Neural cell (in vitro differentiated cells): Measurements from ENCODE around the gene RAP1B. TPM values are rescaled to one million over a fixed set of nuclear protein-coding genes. Genes with fewer than 3 reads are reported as not detected.

Experiments
- H2AFZ ChIP-seq: fragments of 200-600, 300-800 bp; sonication (generic), shearing (Covaris generic); 2 replicates; pipeline ENCODE4 v1.6.0; 2014; ENCODE audit warnings: low read depth, mild to moderate bottlenecking, antibody characterized with exemption, low read length, moderate library complexity
- H3F3A ChIP-seq: fragments of 200-600 bp; shearing (Covaris generic); 2 replicates; pipeline ENCODE4 v1.6.1; 2016; ENCODE audit warnings: mild to moderate bottlenecking, moderate library complexity, mixed read lengths, antibody characterized with exemption, low read length; ENCODE audit not compliant: insufficient read depth, poor library complexity, severe bottlenecking
- H3K27ac ChIP-seq: fragments of 200-600, 300-800 bp; sonication (generic), shearing (Covaris generic); 2 replicates; pipeline ENCODE4 v1.5.1; 2014; ENCODE audit warnings: mild to moderate bottlenecking, low read length, moderate library complexity
- H3K27me3 ChIP-seq: fragments of 300-800, 200-600 bp; sonication (generic), shearing (Covaris generic); 2 replicates; pipeline ENCODE4 v1.6.0; 2014; ENCODE audit warnings: mild to moderate bottlenecking, low read depth, low read length, moderate library complexity; ENCODE audit not compliant: insufficient read depth
- H3K36me3 ChIP-seq: fragments of 300-800, 200-600 bp; sonication (generic), shearing (Covaris generic); 2 replicates; pipeline ENCODE4 v1.5.1; 2014; ENCODE audit warnings: mild to moderate bottlenecking, antibody characterized with exemption, low read length, moderate library complexity; ENCODE audit not compliant: insufficient read depth
- H3K4me2 ChIP-seq: fragments of 300-800, 200-600 bp; sonication (generic), shearing (Covaris generic); 2 replicates; pipeline ENCODE4 v1.6.0; 2014; ENCODE audit warnings: mild to moderate bottlenecking, low read length
- H3K4me3 ChIP-seq: fragments of 300-800, 200-600 bp; sonication (generic), shearing (Covaris generic); 2 replicates; pipeline ENCODE4 v1.5.1; 2014; ENCODE audit warnings: mild to moderate bottlenecking, low read length, moderate library complexity
- H3K79me2 ChIP-seq: fragments of 200-600 bp; shearing (Covaris generic); replicated peaks from 2 replicates; pipeline ENCODE4 v1.6.0; 2014; ENCODE audit warnings: mild to moderate bottlenecking, low read length, moderate library complexity; ENCODE audit not compliant: insufficient read depth
- H3K9ac ChIP-seq: fragments of 300-800, 200-600 bp; sonication (generic), shearing (Covaris generic); 2 replicates; pipeline ENCODE4 v1.6.1; 2016; ENCODE audit warnings: mild to moderate bottlenecking, low read length, mixed read lengths
- H3K9me2 ChIP-seq: fragments of 200-600 bp; shearing (Covaris generic); 2 replicates; pipeline ENCODE4 v1.6.1; 2016; ENCODE audit warnings: mild to moderate bottlenecking, low read length, mixed read lengths; ENCODE audit not compliant: insufficient read depth
- H3K9me3 ChIP-seq: fragments of 200-600, 300-800 bp; sonication (generic), shearing (Covaris generic); 2 replicates; pipeline ENCODE4 v1.6.1; 2016; ENCODE audit warnings: mild to moderate bottlenecking, mixed run types, low read length, moderate library complexity, mixed read lengths
- H4K20me1 ChIP-seq: fragments of 200-600 bp; shearing (Covaris generic); 2 replicates; pipeline ENCODE4 v1.6.1; 2016; ENCODE audit warnings: mild to moderate bottlenecking, mixed run types; ENCODE audit not compliant: insufficient read depth
- CTCF ChIP-seq: fragments of 450-650 bp; IDR thresholded peaks from 2 replicates; pipeline ENCODE4 v1.5.1; 2014; ENCODE audit warnings: antibody characterized with exemption, mild to moderate bottlenecking, moderate library complexity; ENCODE audit not compliant: poor library complexity, severe bottlenecking
- EP300 ChIP-seq: fragments of 450-650 bp; conservative IDR thresholded peaks from 2 replicates; pipeline ENCODE4 v1.6.1; 2014; ENCODE audit warnings: antibody characterized with exemption, mild to moderate bottlenecking, moderate library complexity; ENCODE audit not compliant: poor library complexity, severe bottlenecking
- EZH2 ChIP-seq: fragments of 200-600, 300-800 bp; shearing (Covaris generic), sonication (generic); IDR thresholded peaks from 2 replicates; pipeline ENCODE4 v1.6.1; 2014; ENCODE audit warnings: antibody characterized with exemption, low read length, borderline replicate concordance, mild to moderate bottlenecking; ENCODE audit not compliant: insufficient read depth, poor library complexity, severe bottlenecking
- MXI1 ChIP-seq: fragments of 450-650 bp; conservative IDR thresholded peaks from 2 replicates; pipeline ENCODE4 v1.6.1; 2014; ENCODE audit warnings: antibody characterized with exemption, mild to moderate bottlenecking; ENCODE audit not compliant: poor library complexity, severe bottlenecking
- POLR2AphosphoS5 ChIP-seq: IDR thresholded peaks from 2 replicates; pipeline ENCODE4 v1.6.1; 2012
- RAD21 ChIP-seq: fragments of 450-650 bp; conservative IDR thresholded peaks from 2 replicates; pipeline ENCODE4 v1.6.1; 2014; ENCODE audit warnings: antibody characterized with exemption, mild to moderate bottlenecking, moderate library complexity
- REST ChIP-seq: IDR thresholded peaks from 2 replicates; pipeline ENCODE4 v1.6.1; 2012; ENCODE audit warnings: borderline replicate concordance
- SMC3 ChIP-seq: fragments of 450-650 bp; conservative IDR thresholded peaks from 2 replicates; pipeline ENCODE4 v1.6.1; 2014; ENCODE audit warnings: antibody characterized with exemption, mild to moderate bottlenecking, moderate library complexity; ENCODE audit not compliant: poor library complexity
- TAF1 ChIP-seq: IDR thresholded peaks from 2 replicates; pipeline ENCODE4 v1.6.1; 2012; ENCODE audit warnings: low read depth
- polyA plus RNA-seq: library from polyadenylated mRNA; depleted of rRNA; stranded (reverse); fragments of >200 nt; gene quantifications from 2 replicates; pipeline ENCODE4 v1.2.3, GENCODE V29; 2014

The RAP1B gene
- polyA plus RNA-seq, 1 donor from 2014 or later, result 209 TPM

- Histone ChIP-seq H3K9ac (no peak overlapping the region), H3K27me3 (no peaks in the 10 kb centered on the region), H3K4me3 (no peak overlapping the region), H3K4me2 (no peak overlapping the region), H3F3A (no peaks in the 10 kb centered on the region), H3K36me3 (no peaks in the 10 kb centered on the region), H3K9me2 (no peaks in the 10 kb centered on the region), H3K27ac (no peak overlapping the region), H3K9me3 (no peaks in the 10 kb centered on the region), H3K79me2 (no peaks in the 10 kb centered on the region), H2AFZ (no peak overlapping the region), H4K20me1 (no peaks in the 10 kb centered on the region)
- TF ChIP-seq CTCF, result no peak
- no peak for TF ChIP-seq TAF1
- no peak for TF ChIP-seq RAD21
- no peak for TF ChIP-seq REST
- no peak for TF ChIP-seq EZH2
- no peak for TF ChIP-seq MXI1
- TF ChIP-seq POLR2AphosphoS5, result no peak
- no peak for TF ChIP-seq EP300
- TF ChIP-seq SMC3, result no peak
Measured at GRCh38 chr12:68671179-68671578, 60.5 kb downstream of the RAP1B start.

- no peaks in the 10 kb centered on the region for H4K20me1 ChIP-seq
- TF ChIP-seq CTCF (no peak), REST (no peak), EP300 (no peak), POLR2AphosphoS5 (no peak), RAD21 (no peak), MXI1 (no peak), TAF1 (no peak), EZH2 (no peak), SMC3 (no peak)
- H3F3A ChIP-seq, result no peaks in the 10 kb centered on the region
- no peak overlapping the region for H3K4me3 ChIP-seq
- H3K27me3 ChIP-seq, result no peaks in the 10 kb centered on the region
- H3K9ac ChIP-seq, result no peak overlapping the region
- H3K27ac ChIP-seq, result no peak overlapping the region
- H2AFZ ChIP-seq, result no peak overlapping the region
- H3K36me3 ChIP-seq, result no peaks in the 10 kb centered on the region
- no peaks in the 10 kb centered on the region for H3K9me2 ChIP-seq
- H3K79me2 ChIP-seq, result no peaks in the 10 kb centered on the region
- no peak overlapping the region for H3K4me2 ChIP-seq
- no peaks in the 10 kb centered on the region for H3K9me3 ChIP-seq
Measured at GRCh38 chr12:68673788-68674187, 63.1 kb downstream of the RAP1B start.
